Lower leg skin (tissue), 3 donors: ENCODE results near the gene DNAH8.

Experiments used
- CTCF ChIP-seq, 3 donors: fragments of 450-650 bp; IDR thresholded peaks; one replicate each; pipeline ENCODE4 v1.5.1; 2016; ENCODE audit warnings: antibody characterized with exemption in 3 of 3, mild to moderate bottlenecking in 3 of 3, moderate library complexity in 2 of 3
- POLR2A ChIP-seq, 2 donors: fragments of 450-650 bp; IDR thresholded peaks; one replicate each; pipeline ENCODE4 v1.6.1; 2016 to 2017; ENCODE audit warnings: antibody characterized with exemption in 2 of 2, mild to moderate bottlenecking in 1 of 2, moderate library complexity in 1 of 2

DNA sequence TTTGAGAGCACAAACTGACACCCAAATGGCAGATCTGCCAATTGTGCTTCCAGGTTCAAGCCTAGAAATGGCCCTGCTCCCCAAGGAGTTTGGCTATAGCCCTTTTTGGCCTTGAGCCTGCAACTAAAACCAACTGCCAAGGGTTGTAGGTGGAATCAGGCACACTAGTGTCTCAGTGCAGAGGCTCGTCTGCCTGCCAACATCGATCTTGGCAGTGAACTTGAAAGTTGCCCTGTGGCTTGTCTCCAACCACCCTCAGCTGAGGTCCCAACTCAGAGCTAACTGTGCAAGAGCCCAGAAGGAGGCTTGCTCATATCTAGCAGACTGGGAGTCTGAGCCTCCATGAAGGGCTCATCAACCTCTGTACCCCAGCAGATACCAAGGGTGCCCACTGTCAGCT, 240.8 kb downstream of the DNAH8 start:
- TF ChIP-seq CTCF (IDR thresholded peaks at IDR 0.05) (no peak), POLR2A (IDR thresholded peaks at IDR 0.05) (no peak)
